ENCODE results near the gene VWA5B2.

DNA sequence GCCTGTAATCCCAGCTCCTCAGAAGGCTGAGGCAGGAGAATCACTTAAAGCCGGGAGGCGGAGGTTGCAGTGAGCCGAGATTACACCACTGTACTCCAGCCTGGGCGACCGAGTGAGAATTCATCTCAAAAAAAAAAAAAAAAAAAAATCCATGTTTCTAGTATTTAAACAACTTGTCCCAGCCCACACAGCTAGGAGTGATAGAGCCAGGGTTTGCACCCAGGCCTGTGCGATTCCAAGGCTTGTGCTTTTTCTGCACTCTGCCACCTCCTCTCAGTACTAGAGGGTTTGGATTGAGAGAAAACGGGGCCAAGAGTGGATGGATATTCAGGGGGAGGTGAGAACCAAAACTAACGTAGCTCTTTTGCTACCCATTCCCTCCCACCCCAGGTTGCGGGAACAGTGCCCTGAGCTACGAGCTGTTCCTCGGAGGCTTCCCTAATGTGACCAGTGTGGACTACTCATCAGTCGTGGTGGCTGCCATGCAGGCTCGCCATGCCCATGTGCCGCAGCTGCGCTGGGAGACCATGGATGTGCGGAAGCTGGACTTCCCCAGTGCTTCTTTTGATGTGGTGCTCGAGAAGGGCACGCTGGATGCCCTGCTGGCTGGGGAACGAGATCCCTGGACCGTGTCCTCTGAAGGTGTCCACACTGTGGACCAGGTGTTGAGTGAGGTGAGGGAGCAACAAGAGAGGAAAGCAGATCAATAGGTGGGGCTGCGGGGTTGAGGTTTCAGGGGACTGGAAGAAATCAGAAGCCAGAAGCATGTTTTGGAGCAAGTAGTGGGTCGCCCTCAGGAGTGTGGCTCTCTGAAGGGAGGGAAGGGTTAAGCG is 27.9 kb downstream of the VWA5B2 start:
- TF ChIP-seq, protein P1, sequence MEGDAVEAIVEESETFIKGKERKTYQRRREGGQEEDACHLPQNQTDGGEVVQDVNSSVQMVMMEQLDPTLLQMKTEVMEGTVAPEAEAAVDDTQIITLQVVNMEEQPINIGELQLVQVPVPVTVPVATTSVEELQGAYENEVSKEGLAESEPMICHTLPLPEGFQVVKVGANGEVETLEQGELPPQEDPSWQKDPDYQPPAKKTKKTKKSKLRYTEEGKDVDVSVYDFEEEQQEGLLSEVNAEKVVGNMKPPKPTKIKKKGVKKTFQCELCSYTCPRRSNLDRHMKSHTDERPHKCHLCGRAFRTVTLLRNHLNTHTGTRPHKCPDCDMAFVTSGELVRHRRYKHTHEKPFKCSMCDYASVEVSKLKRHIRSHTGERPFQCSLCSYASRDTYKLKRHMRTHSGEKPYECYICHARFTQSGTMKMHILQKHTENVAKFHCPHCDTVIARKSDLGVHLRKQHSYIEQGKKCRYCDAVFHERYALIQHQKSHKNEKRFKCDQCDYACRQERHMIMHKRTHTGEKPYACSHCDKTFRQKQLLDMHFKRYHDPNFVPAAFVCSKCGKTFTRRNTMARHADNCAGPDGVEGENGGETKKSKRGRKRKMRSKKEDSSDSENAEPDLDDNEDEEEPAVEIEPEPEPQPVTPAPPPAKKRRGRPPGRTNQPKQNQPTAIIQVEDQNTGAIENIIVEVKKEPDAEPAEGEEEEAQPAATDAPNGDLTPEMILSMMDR (conservative IDR thresholded peaks at IDR 0.05) = no peak
- TF ChIP-seq ZFX (IDR thresholded peaks at IDR 0.05) = no peak
